GM19025 (cell line): ENCODE data around the gene PIK3R4.

ENCODE experiments used
- ATAC-seq: cut with Tn5 transposase; IDR thresholded peaks from one replicate; pipeline ENCODE4 v1.9.1; 2021; ENCODE audit warnings: mild to moderate bottlenecking, low read depth, moderate library complexity; ENCODE audit not compliant: unreplicated experiment

PIK3R4 gene

GRCh38 chr3:130692455-130692854 lies 54.2 kb downstream of the PIK3R4 start:
- ATAC-seq: no peak

DNA sequence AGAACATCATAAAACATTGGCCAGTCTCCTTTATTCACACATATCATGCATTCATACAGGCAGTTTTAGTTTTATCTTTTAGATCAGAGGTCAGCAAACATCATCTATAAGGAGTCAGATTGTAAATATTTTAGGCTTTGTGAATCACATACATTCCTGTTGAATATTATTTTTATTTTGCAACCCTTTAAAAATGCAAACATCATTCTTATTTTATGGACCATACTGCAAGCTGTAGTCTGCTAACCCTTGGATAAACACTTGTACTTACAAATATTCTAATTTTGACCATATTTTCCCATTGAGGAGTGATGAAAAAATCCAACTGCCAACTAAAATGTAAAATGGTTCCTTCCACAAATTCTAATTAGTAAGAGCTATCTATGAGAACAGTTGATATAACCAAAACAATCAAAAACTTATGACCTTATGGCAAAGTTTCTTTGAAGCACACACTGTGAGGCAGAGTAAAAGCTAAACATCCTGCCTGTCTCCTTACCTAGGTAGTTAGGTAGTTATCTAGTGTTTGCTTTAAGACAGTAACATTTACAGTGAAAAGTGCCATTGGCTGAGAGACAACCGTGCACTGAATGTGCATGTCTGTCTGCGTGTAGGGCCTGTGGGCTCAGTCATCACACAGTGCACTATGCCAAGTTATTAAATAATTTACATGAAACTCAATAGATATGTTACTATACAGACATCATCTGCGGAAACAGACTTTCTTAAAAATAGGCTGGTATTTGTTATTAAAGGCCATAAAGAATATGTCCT lies 57.7 kb downstream of the PIK3R4 start:
- ATAC-seq: no peak

- ATAC-seq: peak; percentile 44
These were observed 58.5 kb downstream of the PIK3R4 start for GRCh38 chr3:130688015-130688688.

GRCh38 chr3:130687327-130687726 lies 59.3 kb downstream of the PIK3R4 start:
- no peak for ATAC-seq

GRCh38 chr3:130686833-130687232 lies 59.8 kb downstream of the PIK3R4 start:
- peak; percentile 50 for ATAC-seq

- no peak for ATAC-seq
These were observed 64.5 kb downstream of the PIK3R4 start for GRCh38 chr3:130682131-130682530.

DNA sequence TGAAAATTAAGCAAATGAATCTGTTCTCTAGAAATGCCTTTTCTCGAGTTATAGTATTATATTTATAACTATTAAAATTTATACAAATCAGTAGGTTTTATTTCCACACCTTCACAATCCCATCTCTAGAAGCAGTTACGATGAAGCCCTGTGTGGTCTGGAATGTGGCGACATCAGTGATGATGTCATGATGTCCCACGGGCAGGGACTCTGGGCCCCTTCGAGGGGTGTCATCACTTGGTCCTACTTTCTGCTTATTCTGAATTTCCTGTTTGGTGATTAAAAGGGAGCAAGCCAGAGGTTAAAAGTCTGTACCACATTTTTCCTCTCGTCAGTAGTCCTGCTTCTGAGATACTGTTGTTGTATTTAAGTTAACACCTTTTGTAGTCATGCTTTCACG lies 67.4 kb downstream of the PIK3R4 start:
- ATAC-seq: no peak

DNA sequence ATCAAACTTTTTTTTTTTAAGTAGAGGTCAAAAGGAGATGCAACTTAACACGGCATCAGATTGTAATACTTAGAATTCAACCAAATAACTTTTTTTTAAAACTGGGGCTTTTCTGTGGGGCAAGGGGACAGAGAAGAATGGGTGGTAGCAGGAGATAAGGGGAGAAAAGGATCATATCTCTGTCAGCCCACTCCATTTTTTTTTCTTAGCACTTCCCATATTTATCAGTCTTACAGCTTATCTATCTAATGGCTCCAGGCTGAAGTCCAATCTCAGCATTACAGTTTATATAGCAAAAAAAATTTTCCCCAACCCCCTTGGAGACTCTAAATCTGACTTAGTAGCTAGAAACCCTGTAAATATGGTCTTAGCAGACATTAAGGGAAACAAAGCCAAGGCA lies 69.3 kb downstream of the PIK3R4 start:
- ATAC-seq: no peak

GRCh38 chr3:130671545-130672312 lies 74.9 kb downstream of the PIK3R4 start:
- no peak for ATAC-seq

- ATAC-seq: no peak
These were observed 76.9 kb downstream of the PIK3R4 start for GRCh38 chr3:130669740-130670139.

- ATAC-seq: no peak
These were observed 83.5 kb downstream of the PIK3R4 start for GRCh38 chr3:130663092-130663491.

DNA sequence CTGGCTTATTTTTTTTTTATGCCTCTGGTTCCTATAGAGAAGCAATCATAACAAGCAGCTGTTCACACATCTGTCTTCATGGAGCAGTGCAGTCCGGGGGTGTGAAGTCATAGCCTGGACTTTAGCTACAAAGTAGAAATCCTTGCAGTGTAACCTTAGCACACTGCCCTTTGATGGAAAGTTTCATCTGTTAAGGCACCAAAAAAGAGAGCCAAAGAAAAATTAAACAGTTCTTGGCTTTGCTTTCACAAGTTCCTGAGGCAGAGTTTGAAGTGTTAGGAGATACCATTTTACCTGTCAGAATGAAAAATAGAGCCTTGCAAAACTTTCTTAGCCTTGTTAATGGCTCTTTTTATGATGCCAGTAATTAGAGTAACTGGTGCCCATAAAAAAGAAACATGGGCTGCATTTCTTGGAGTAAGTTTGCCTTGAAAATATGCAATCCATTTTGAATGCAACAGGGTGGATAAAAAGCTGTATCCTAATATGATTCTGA lies 84.1 kb downstream of the PIK3R4 start:
- ATAC-seq: no peak

- no peak for ATAC-seq
These were observed 85.3 kb downstream of the PIK3R4 start for GRCh38 chr3:130661140-130661891.

DNA sequence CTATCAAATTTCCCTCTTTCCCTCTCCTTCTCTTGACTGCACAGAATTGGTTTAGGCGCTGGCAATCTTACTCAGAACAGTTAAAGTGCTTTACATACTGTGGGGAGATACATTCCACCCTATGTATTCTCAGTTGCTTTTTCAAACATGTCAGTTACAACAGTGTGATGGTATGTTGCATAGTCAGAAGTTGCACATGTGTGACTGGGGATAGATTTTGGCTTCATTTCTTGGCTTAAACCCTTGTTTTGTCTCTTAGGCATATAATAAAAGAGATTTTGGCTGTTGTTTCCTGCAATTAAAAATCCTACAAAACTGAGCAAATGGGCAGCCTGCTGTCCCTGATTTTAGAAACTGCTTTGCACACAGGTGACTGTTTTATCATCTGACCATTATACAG lies 86.7 kb downstream of the PIK3R4 start:
- no peak for ATAC-seq

- ATAC-seq: no peak
These were observed 88.0 kb downstream of the PIK3R4 start for GRCh38 chr3:130658678-130659077.

DNA sequence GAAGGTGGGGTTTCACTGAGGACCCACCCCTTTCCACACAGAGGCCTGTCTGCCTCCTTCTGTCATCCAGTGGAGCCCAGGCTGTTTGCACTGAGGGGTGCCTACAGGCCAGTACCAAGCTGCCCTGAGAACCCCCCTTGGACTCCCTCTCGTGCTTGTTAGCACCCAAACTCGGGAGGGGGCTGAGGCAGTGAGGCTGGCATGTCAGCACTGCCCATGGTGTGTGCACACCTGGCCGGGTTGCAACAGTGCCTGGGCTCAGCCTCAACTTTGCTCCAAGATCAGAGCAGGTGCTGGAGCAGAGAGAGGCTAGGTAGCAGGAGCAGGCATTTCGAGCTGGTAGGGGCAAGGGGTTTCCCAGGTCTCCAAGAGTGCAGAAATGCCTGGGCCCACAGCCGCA lies 90.0 kb downstream of the PIK3R4 start:
- ATAC-seq: no peak

- no peak for ATAC-seq
These were observed 91.7 kb downstream of the PIK3R4 start for GRCh38 chr3:130654921-130655320.

DNA sequence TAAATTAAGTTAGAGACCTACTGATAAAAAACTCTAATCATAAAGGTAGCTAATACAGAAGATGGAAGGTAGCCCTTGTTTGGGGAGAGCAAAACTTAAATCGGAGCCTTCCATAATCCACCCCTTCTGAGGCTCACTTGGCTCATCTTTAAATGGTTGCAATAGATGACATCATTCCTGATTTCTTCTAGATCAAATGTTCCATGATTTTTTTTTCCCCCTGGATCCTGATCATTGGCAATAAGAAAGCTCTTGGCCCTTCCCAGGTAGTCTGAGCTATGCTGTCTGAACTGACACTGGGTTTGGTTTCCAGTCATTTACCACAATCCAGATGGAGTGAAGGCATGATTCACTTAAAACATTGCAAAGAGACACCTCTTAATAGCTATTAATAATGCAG lies 92.5 kb downstream of the PIK3R4 start:
- no peak for ATAC-seq

GRCh38 chr3:130649061-130649654 lies 97.5 kb downstream of the PIK3R4 start:
- ATAC-seq: no peak

DNA sequence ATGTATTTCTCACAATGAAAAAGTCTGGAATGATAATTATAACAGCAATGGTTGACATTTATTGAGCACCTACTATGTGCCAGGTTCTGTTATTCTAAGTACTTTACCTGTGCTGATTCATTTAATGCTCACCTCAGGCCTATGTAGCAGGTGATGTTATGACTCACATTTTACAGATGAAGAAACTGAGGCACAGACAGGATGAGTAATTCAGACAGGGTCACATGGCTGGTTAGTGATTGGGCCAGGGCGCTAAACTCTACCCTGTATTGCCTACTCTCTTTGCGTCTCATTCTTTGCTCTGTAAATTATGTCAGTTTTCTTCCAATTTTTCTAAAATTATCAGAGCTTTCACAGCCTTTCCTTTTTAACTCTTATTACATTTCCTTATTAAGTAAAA lies 98.3 kb downstream of the PIK3R4 start:
- no peak for ATAC-seq
